GM03348 (cell line): ENCODE results near the gene ZNF618.
"Not testable (repeated sequence)": the region's sequence is repeated elsewhere in the genome, so short reads cannot be mapped to it uniquely, and the experiment has no call there.

ENCODE experiments used
- DNase-seq: peaks from one replicate; pipeline ENCODE4 v3.0.0; 2012; ENCODE audit warnings: low spot score

Gene ZNF618

DNA sequence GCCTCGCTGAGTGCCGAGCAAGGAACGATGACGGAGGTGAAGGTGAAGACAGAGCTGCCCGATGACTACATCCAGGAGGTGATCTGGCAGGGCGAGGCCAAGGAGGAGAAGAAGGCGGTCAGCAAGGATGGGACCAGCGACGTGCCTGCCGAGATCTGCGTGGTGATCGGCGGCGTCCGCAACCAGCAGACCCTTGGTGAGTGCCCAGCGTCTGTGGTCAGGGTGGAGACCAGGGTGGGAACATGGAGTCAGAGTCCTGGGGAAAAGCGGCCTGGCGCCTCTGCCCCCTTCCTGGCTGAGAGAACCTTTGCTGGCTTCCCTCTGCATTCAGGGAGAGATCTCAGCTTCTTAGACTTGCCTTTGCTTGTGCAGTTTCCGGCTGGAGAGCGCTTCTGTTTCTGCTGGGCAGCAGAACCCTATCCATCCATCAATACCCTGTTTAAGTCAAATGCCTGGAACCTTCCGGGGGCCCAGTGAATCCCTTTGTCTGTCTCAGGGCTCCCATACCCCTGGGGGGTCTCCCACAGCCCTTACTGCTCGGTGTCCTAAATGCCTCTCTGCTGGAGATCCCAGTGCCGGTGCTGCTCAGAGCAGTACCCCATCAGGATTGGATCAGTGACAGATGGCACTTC lies 112.4 kb downstream of the ZNF618 start:
- no peak for DNase-seq

DNA sequence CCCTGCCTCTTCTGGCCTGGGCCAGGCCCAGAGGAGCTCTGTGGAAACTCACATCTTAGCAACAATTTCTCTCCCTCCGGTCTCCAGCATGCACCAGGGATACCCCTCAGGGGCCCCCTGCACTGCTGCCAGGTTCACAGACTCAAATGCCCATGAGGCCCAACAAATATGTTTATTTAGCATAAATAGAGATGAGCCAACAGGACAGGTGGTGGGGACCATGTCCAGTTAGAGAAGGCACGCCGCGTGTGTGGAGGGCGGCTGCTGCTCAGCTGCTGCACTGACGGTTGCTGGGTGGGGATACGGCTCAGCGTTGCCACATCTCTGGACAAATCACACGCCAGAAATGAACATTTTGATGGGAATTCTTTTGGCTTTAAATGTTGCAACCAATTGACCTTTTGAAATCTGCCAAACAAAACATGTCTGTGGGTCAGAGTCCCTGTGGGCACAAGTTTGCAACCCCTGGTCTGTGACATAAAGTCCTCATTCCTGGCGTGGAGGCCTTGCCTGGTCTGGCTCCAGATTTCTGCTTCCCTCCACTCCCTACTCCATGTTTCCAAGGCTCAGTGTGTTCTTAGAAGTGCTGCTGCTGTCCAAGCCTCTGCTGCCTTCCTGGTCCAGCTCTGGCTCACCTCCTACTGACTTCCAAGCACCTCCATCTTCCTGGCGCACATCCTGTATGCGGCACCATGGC lies 113.1 kb downstream of the ZNF618 start:
- no peak for DNase-seq

DNA sequence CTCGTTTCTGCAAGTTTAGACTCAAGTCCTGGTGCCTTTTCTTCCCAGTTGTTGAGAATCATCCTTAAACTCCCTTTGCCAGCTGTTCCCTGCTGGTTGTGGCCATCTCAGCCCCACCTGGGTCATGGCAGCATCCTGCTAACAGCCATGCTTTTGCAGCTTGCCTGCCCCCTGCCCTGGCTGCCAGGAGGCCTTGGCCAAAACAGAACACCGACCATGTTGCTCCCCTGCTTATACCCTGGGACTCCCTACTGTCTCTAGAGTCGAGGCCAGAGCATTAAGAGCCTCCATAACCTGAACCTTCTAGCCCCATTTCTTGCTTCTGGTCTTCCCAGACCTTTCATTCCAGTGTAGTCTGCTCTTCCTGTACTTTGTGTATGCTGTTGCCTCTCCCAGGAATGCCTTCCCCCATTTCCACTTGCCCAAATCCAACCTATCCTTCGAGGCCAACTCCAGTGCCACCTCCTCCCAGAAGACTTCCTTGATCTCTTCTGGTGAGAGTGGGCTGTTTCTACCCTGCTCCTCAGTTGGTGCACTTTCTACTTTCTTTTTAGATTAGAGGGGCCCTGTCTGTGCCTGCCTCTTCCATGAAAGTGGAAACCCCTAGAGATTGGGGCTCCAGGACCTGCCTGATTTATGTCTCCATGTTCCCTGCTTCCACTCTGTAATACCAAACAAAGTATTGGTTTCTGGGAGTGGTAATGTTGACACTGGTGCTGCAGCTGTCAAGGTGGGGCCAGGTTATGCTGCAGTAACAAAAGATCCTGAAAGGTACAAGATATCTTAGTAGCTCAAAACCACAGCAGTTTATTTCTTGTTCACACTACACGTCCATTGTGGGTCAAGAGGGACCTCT lies 113.8 kb downstream of the ZNF618 start:
- no peak for DNase-seq

GRCh38 chr9:113990570-113990907 lies 114.4 kb downstream of the ZNF618 start:
- no peak for DNase-seq

- DNase-seq, result no peak
These were observed 114.9 kb downstream of the ZNF618 start for GRCh38 chr9:113990975-113991471.

- DNase-seq, result no peak
These were observed 115.6 kb downstream of the ZNF618 start for GRCh38 chr9:113991714-113992113.

- no peak for DNase-seq
These were observed 116.3 kb downstream of the ZNF618 start for GRCh38 chr9:113992276-113992951.

DNA sequence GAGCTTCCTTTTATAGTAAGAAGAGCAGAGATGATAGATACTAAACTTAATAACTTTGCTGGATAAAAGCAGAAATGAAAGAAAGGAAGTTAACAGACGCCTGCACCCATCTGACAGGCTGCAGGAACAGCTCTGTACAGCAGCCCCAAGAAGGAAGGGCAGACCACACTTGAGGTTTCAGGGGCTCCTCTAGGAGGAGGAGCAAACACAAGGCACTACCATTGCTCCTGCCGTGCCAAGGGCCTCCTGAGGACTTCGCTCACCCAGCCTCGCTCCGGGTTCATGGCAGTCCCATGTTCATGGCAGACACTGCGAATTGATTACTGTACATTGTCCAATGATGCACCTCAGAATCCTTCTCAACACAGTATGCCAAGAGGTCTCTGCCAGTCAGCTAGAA lies 116.9 kb downstream of the ZNF618 start:
- no peak for DNase-seq

DNA sequence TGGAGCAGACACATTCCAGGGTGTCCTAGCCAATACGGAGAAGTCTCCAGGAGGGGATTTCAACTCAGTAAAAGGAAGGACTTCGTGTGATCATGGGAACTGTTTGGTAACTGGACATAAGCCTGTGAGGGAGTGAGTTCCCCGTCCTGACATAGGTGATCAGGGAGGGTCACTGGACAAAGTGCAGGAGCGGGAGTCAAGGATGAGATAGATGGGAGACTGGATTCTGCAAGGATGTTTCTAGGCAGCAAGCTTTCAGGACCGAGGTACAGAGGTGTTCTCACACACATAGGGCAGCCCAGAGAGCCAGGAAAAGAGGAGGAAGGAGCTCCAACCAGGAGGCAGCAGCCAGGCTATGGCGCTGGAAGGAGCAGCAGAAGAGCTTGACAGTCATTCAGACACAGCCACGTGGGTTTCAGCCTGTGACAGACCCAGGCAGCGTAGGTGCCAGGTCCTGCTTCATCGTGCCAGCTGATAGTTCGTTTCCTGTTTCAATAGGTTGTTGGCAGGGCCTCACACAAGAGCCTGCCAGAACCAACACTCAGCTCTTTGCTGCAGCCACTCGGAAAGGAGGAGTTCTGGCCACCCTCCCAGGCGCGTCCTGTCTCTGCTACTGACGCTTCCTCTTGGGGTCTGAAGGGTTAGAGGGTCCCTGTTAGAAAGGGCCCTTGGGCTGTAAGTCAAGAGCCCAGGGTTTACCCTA lies 117.9 kb downstream of the ZNF618 start:
- peak; percentile 60 for DNase-seq

DNA sequence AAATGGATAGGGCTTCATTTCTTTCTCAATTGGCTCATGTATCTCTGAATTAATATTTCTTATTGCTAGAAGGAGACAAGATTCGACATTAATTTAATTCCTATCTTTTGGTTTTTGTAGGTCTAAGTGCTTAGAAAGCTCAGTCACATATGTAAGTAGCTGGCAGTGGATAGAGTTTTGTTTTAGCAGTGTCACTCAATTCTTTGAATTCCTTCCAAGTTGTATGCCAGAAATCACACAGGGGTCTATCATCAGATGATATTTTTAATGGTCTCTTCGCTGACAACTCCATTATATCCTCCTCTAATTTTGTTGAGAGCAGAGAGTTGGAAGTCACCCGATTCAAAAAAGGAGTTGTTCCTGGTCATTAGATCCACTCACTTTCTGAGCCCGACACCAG lies 119.3 kb downstream of the ZNF618 start:
- DNase-seq, result no peak

- DNase-seq, result no peak
These were observed 119.9 kb downstream of the ZNF618 start for GRCh38 chr9:113995963-113996362.

DNA sequence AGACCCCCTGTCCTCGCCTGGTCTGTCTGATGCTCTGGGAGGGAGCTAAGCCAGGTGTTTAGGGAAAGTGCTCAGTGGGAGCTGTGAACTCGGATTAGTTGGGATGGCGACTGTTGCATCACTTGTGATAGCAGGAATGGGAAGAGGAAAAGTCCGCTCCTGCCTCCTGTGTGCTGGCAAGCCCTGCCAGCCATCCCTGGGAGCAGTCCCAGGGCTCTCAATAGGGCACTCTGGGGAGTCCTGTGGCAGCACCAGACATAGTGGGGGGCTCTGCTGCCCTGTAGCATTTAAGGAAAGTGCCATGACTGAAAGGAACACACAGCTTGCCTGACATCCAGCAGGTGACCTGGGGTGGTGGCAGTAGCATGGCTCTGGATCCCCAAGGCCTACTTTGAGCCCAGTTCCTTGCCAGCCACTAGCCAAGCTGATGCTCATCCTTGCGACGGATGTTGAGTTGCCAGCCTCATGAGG lies 120.5 kb downstream of the ZNF618 start:
- DNase-seq, result no peak

- not testable (repeated sequence) for DNase-seq
These were observed 121.0 kb downstream of the ZNF618 start for GRCh38 chr9:113997064-113997463.

DNA sequence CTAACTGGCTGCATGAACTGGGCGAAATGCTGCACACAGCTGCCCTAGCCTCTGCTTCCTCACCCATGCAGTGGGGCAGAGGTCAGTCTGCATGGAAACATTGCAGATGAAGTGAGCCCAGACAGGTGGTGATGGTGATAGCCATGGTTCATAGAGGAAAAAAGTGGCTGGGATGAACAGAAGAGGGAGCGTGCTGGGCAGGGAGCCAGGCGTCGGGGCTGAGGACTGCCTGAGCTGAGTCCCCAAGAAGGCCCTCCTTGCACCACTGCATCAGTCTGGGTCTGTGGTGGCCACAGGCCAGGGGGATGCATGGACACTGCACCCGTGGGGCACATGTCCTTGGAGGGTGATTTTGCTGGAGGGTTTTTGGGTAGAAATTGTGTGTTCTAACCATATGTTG lies 121.5 kb downstream of the ZNF618 start:
- DNase-seq, result no peak

GRCh38 chr9:113998114-113998513 lies 122.0 kb downstream of the ZNF618 start:
- no peak for DNase-seq

GRCh38 chr9:113998525-113999255 lies 122.6 kb downstream of the ZNF618 start:
- DNase-seq, result peak; percentile 59

GRCh38 chr9:113999256-114000062 lies 123.3 kb downstream of the ZNF618 start:
- DNase-seq, result peak; percentile 31

DNA sequence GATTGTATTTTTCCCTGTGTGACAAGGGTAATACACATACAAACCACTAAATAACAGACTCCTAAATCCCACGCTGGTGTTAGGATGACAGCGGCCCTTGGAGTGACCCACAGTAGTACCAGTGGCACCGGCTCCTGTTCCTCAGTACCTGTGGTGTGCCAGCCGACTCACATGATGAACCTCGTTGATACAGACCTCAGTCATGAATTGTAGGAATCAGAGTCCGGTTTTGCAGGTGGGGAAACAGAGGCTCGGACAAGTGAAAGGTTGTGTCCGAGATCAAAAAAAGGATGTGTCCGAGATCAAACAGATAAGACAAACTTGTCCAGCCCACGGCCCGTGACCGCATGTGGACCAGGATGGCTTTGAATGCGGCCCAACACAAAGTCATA lies 124.0 kb downstream of the ZNF618 start:
- DNase-seq, result no peak

- no peak for DNase-seq
These were observed 124.7 kb downstream of the ZNF618 start for GRCh38 chr9:114000671-114001409.

DNA sequence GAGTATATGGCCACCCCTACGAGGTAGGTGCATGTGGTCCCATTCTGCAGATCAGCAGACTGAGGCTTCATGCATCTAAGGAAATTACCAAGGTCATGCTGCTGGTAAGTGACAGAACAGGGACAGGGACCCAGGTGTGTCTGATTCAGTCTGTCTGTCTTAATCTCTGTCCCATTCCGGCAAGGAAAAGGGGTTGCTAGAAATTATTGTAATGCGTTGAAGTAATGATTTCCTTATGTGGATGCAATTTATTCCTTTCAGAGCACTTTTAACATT lies 125.2 kb downstream of the ZNF618 start:
- no peak for DNase-seq
